ENCODE results near the gene KLF13. TPM values are rescaled to one million over a fixed set of nuclear protein-coding genes. Genes with fewer than 3 reads are reported as not detected.

The KLF13 gene
- polyA plus RNA-seq, 1 experiment = 11.5 TPM

DNA sequence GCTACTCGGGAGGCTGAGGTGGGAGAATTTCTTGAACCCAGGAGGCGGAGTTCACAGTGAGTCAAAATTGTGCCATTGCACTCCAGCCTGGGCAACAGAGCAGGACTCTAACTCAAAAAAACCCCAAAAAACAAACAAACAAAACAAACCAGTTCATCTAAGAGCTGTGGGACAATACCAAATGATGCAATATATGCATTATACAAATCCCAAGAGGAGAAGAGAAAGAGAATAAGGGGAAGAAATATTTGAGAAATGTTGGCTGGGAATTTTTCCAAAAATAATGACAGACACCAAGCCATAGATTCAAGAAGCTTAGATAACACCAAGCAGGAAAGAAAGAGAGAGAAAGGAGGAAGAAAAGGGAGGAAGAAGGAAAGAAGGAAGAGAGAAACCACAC, 82.5 kb downstream of the KLF13 start:
- TF ChIP-seq, protein P1, sequence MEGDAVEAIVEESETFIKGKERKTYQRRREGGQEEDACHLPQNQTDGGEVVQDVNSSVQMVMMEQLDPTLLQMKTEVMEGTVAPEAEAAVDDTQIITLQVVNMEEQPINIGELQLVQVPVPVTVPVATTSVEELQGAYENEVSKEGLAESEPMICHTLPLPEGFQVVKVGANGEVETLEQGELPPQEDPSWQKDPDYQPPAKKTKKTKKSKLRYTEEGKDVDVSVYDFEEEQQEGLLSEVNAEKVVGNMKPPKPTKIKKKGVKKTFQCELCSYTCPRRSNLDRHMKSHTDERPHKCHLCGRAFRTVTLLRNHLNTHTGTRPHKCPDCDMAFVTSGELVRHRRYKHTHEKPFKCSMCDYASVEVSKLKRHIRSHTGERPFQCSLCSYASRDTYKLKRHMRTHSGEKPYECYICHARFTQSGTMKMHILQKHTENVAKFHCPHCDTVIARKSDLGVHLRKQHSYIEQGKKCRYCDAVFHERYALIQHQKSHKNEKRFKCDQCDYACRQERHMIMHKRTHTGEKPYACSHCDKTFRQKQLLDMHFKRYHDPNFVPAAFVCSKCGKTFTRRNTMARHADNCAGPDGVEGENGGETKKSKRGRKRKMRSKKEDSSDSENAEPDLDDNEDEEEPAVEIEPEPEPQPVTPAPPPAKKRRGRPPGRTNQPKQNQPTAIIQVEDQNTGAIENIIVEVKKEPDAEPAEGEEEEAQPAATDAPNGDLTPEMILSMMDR (IDR thresholded peaks at IDR 0.05; ENCODE audit: insufficient read depth, low read depth, low read length) = no peak
- ChIA-PET CTCF (no interaction called here), POLR2A (no interaction called here)
- no peak for DNase-seq (ENCODE audit: low read depth)
- H3K27me3 ChIP-seq (ENCODE audit: control insufficient read depth, insufficient read depth, low read length) = peaks cover 1% of the 10 kb centered on the region; the same call in 1 of the 2 replicates
- no peaks in the 10 kb centered on the region for H3K36me3 ChIP-seq (ENCODE audit: control insufficient read depth, insufficient read depth, low read length)
- H3K4me3 ChIP-seq (ENCODE audit: low read depth, low read length) = no peak overlapping the region

DNA sequence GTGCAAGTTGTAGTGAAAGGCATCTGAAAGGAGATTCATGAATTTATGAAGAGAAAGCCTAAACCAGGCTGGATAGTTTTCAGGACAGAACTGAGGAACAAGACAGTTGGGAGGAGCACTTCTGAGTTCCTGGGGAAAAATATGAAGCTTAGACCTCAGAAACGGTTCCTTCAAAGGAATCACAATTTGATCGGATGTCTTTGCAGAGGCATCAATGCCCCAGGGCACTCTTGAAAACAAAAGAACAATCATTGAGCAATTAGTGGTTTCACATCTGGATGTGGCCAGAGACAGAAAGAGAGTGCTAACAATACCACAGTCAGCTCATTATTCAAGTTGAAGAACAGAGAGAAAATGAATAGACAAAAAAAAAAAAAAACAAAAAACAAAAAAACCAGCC, 86.2 kb downstream of the KLF13 start:
- CTCF ChIA-PET = no interaction called here
- TF ChIP-seq, protein P1 (IDR thresholded peaks at IDR 0.05; ENCODE audit: insufficient read depth, low read depth, low read length) = no peak
- POLR2A ChIA-PET = no interaction called here
- Histone ChIP-seq H3K4me3 (ENCODE audit: low read depth, low read length) (no peak overlapping the region), H3K27me3 (ENCODE audit: control insufficient read depth, insufficient read depth, low read length) (no peaks in the 10 kb centered on the region; the same call in 1 of the 2 replicates), H3K36me3 (ENCODE audit: control insufficient read depth, insufficient read depth, low read length) (no peaks in the 10 kb centered on the region)
- no peak for DNase-seq (ENCODE audit: low read depth)

DNA sequence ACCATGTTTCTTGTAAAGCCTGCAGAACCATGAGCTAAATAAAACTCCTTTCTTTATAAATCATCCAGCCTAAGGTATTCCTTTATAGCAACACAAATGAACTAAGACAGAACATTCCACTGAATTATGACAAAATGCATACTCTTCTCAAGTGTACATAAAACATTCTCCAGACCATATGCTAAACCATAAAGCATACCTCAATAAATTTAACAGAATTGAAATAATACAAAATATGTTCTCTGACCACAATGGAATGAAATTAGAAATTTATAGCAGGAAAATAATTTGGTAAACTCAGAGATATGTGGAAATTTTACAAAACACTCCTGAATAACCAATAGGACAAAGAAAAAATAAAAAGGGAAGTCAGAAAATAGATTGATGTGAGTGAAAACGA, 88.6 kb downstream of the KLF13 start:
- TF ChIP-seq, protein P1 (IDR thresholded peaks at IDR 0.05; ENCODE audit: insufficient read depth, low read depth, low read length) = no peak
- Histone ChIP-seq H3K27me3 (ENCODE audit: control insufficient read depth, insufficient read depth, low read length) (no peaks in the 10 kb centered on the region; the same call in none of the 2 replicates), H3K36me3 (ENCODE audit: control insufficient read depth, insufficient read depth, low read length) (no peaks in the 10 kb centered on the region), H3K4me3 (ENCODE audit: low read depth, low read length) (no peak overlapping the region)
- ChIA-PET CTCF (interaction anchor here (1.0 kb wide), 1 partner anchor 49 kb away, joined by 3 read pairs; no protein-coding TSS in a partner anchor), POLR2A (no interaction called here)
- DNase-seq (ENCODE audit: low read depth) = no peak

DNA sequence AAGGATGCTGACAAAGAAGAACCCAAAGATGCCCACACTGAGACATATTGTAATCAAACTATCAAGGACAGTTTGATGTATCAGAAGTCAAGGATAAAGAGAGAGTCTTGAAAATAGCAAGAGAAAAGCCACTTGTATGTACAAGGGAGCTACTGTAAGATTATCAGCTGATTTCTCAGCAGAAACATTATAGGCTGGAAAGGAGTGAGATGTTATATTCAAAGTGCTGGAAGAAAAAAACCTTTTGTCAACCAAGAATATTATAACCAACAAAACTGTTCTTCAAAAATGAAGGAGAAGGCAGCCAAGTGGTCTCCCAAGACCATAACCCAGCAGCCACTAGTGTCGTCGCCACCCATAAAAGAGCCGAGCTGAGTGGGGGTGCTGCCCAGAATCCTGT, 93.2 kb downstream of the KLF13 start:
- Histone ChIP-seq H3K27me3 (ENCODE audit: control insufficient read depth, insufficient read depth, low read length) (no peaks in the 10 kb centered on the region; the same call in none of the 2 replicates), H3K36me3 (ENCODE audit: control insufficient read depth, insufficient read depth, low read length) (no peaks in the 10 kb centered on the region), H3K4me3 (ENCODE audit: low read depth, low read length) (no peak overlapping the region)
- TF ChIP-seq, protein P1 (IDR thresholded peaks at IDR 0.05; ENCODE audit: insufficient read depth, low read depth, low read length) = no peak
- POLR2A ChIA-PET = no interaction called here
- DNase-seq (ENCODE audit: low read depth) = no peak
- CTCF ChIA-PET = interaction anchor here (0.5 to 1.4 kb wide), 3 partner anchors 12 to 439 kb away, joined by 3 read pairs; no protein-coding TSS in a partner anchor

DNA sequence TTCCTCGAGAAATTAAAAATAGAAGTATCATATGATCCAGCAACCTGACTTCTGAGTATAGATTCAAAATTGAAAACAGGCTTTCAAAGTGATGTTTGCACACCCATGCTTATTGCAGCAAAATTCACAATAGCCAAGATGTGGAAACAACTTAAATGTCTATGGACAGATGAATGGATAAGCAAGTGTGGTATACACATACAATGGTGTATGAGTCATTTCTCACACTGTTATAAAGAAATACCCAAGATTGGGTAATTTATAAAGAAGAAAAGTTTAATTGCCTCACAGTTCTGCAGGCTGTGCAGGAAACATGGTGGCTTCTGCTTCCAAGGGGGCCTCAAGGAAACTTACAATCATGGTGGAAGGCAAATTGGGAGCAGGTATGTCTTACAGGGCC, 100.8 kb downstream of the KLF13 start:
- no peak for DNase-seq (ENCODE audit: low read depth)
- Histone ChIP-seq H3K4me3 (ENCODE audit: low read depth, low read length) (no peak overlapping the region), H3K27me3 (ENCODE audit: control insufficient read depth, insufficient read depth, low read length) (no peaks in the 10 kb centered on the region), H3K36me3 (ENCODE audit: control insufficient read depth, insufficient read depth, low read length) (no peaks in the 10 kb centered on the region)
- ChIA-PET CTCF (interaction anchor here (0.7 kb wide), 1 partner anchor 8 kb away, joined by 4 read pairs; no protein-coding TSS in a partner anchor), POLR2A (no interaction called here)
- TF ChIP-seq, protein P1 (IDR thresholded peaks at IDR 0.05; ENCODE audit: insufficient read depth, low read depth, low read length) = no peak

Other genes starting within 250 kb of the KLF13 start
- 0.18 and 0.44 TPM in 2 replicates for gene TRPM1, start 225.1 kb upstream of the KLF13 start, polyA plus RNA-seq (2011; rRNA removed)

All from BJ (cell line).